Stimulated activated CD4-positive, alpha-beta T cell treated with anti-CD3 and anti-CD28 coated beads, Interleukin-12 subunit alpha, Interleukin-12 subunit beta, amount 100 ng/mL, for 48 hours (primary cell): ENCODE results near the gene SRCAP.
"Not testable (repeated sequence)": the region's sequence is repeated elsewhere in the genome, so short reads cannot be mapped to it uniquely, and the experiment has no call there.

Experiments
- DNase-seq, 3 donors: peaks; one replicate each; pipeline ENCODE4 v3.0.0-alpha.2; 2020; ENCODE audit warnings: low read depth in 2 of 3, low spot score in 1 of 3

Gene SRCAP

DNA sequence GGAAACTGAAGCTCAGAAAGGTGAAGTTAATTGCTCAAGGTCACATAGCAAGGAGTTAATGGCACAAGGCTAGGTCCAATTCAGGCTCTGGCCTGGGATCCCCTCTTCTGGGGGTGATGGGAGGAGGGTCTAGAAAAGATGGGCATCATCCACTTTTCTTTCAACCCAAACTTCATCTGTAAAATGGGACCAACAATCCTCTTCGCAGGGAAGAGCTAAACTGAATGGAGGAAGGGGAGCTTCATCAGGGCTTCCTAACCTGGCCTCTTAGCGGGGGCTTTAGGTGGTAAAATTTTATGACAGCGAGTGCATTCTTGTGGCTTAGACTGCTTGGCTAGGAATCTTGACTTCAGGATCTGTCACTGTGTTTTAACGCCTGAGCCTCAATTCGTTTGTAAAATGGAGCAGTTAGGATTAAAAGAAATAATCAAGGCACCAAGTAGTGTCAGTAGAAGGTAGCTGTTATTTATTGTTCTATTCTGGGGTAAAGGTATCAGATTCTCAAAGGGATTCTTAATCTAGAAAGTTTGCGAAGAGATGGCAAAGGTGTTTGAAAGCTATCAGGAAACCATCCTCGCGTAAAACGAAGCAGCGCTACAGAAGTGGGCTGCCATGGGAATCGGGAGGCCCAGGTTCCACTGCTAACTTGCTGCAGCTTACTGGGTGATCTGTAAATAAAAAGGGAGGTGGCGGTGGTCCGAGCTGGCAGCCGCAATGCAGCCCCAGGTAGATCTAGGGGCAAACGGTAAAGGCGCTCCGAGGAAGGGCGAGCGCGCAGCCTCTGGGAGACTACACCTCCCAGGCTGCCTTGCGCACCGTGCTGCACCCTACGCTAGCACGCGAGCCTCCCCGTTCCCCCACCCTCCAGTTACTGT lies 1.5 kb upstream of the SRCAP start:
- DNase-seq: no peak

DNA sequence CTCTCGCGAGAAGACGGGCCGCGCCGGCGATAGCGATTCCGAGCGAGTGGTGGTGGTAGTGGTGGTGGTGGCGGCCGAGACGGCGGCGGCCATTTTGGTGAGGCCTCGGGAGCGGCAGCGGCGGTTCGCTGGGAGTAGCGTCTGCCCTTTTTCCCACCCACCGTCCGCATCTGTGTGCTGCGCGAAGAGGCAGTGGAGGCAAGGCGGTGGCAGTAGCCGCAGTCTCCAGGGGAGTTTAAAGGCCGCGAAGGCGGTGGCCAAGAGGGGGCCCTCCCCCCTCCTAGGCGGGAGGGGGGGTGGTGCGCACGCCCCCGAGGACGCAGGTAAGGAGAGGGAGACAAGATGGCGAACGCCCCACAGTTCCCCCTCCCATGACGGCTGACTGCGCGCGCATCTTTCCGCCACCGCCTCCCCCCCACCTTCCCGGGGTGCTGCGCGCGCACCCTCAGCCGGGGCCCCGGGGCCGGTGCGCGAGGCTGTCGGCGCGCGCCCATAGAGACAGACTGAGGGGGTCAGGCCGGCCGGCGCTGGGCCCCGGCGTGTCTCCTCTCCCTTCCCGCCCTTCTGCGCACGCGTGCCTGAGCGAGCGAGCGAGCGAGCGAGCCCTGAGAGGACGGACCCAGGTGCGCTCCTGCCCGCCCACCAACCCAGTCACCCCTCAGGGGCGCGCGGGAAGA lies 694 bp upstream of the SRCAP start:
- peak; percentile 98 to 99 (median 98) for DNase-seq

DNA sequence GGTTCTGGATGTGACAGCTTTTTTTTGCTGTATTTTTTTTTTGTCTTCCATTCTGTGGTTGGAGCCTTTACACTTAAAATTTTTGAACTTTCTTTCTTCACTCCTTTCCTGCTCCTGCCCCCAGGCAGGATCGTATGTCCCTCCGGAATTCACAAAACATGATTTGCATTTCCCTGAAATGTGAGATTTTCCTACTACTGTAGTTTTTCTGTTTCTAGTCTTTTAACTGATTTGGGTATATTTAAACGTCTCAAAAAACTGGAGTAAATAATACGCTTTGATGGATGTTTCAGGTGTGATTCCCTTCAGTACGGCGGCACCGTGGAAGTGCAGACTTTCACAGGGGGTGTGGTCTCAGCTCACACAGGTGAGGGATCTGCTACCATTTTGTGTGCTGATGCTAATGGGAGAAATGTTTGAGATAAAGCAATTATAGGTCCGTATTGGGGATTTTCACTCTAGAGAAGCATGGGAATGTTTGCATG lies 686 bp downstream of the SRCAP start:
- no peak for DNase-seq

DNA sequence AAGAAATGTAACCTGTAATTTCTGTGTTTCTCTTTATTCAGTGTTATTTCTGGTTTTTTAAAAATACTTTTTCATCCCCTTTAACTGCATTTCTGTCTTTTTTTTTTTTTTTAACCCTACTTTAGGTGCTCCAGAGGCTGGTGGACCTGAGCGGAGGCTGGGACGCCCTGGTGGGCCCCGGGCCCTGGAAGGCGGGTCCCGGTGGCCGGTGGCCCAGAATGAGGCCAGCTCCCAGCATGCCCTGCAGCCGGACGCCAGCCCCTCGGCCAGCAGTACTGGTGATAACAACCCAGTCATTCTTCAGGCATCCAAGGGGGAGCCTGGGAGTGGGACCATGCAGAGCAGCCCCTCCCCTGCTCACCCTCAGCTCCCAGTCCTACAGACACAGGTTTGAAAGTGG lies 1.5 kb downstream of the SRCAP start:
- DNase-seq: no peak

DNA sequence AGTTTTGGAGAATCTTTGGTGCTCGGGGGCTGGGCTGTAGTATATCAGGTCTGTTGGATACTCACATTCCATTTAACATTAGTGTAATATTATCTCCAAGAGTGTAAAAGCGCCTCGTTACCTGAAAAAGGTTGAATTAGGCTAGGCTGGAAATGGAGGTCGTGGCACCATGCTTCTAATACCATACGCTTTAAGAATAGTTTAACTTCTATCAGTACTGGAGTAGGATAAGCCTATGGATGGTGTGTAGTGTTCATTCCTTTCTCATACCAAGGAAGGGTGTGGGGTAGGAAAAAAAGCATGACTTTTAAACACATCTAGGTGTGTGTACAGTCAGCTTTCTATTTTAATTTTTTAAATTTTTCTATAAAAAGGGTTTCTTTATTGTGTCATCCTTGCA lies 2.0 kb downstream of the SRCAP start:
- DNase-seq: no peak

DNA sequence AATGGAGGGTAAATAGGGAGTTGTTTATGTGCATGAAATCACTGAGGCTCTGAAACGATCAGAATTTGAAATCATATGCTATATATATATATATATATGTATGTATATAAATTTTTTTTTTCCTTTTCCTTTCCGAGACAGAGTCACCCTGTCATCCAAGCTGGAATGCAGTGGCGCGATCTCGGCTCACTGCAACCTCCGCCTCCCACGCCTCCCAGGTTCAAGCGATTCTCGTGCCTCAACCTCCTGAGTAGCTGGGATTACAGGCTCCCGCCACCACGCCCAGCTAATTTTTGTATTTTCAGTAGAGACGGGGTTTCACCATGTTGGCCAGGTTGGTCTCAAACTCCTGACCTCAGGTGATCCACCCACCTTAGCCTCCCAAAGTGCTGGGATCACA lies 4.1 kb downstream of the SRCAP start:
- not testable (repeated sequence) for DNase-seq

DNA sequence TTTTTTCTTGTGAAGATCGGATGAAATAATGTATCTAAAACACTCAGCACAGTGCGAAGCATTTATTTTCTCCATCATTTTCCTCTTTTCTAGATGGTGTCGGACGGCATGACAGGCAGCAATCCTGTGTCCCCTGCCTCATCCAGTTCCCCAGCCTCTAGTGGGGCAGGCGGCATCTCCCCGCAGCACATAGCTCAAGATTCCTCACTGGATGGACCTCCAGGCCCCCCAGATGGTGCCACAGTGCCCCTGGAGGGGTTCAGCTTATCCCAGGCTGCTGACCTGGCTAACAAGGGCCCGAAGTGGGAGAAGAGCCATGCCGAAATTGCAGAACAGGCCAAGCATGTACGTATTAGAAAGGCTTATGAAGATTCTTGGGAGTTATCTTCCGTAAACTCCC lies 5.0 kb downstream of the SRCAP start:
- no peak for DNase-seq

DNA sequence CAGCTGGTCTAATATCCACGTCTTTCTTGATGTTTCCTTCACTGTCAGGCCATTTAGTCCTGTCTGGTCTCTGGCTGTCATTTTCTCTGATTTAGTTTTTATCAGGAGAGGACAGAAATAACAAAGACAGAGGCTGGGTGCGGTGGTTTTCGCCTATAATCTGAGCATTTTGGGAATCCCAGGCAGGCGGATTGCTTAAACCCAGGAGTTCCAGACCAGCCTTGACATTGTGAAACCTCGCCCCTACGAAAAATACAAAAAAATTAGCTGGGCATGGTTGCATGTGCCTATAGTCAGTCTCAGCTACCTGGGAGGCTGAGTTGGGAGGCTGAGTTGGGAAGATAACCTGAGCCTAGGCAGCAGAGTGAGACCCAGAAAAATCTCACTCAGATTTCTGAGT lies 7.1 kb downstream of the SRCAP start:
- DNase-seq: no peak

DNA sequence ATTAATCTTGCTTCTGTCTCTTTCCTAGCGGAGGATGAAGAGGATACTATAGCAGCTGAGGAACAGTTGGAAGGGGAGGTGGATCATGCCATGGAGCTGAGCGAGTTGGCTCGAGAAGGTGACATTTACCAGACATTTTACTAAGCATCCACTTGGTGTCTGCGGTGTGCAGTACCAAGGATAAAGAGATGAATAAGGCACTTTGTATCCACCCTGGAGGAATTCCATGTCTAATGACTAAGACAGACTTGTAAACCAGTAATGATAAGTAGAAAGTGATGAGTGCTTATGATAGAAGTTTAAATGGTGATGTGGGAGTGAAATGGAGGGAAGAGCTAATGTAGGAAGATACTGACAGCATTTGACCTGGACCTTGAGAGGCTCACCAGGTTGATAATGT lies 12.0 kb downstream of the SRCAP start:
- DNase-seq: no peak

DNA sequence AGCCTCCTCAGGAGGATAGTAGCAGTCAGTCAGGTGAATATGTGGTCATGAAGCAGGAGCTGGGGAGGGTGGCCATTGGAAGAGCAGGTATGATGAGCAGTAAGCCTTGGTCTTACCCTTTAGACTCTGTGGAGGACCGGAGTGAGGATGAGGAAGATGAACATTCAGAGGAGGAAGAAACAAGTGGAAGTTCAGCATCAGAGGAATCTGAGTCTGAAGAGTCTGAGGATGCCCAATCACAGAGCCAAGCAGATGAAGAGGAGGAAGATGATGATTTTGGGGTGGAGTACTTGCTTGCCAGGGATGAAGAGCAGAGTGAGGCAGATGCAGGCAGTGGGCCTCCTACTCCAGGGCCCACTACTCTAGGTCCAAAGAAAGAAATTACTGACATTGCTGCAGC lies 12.7 kb downstream of the SRCAP start:
- no peak for DNase-seq

DNA sequence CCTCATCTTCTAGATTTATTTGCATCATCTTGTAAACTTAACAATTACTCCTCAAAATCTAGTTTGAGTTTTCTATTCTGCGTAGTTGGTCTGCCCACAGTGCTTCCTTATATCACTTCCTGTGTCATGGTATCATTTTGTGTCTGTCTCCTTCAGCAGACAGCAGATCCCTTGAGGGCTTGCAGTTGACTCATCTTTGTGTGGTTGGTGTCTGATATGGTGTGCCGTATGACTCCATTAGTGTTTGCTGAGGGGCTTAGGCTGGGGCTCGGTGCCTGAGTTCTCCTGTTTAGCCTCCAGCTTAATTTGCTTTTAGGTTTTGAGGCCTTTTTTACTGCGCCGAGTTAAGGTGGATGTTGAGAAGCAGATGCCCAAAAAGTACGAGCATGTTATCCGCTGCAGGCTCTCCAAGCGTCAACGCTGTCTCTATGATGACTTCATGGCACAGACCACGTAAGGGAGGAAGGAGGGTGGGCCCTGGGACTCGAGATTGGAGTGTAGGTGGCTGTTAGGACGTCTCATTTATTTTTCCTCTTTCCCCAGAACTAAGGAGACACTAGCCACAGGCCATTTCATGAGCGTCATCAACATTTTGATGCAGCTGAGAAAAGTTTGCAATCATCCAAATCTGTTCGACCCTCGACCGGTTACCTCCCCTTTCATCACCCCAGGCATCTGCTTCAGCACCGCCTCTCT lies 16.9 kb downstream of the SRCAP start:
- DNase-seq: peak in 2 of 3 donors; percentile 17 to 37

DNA sequence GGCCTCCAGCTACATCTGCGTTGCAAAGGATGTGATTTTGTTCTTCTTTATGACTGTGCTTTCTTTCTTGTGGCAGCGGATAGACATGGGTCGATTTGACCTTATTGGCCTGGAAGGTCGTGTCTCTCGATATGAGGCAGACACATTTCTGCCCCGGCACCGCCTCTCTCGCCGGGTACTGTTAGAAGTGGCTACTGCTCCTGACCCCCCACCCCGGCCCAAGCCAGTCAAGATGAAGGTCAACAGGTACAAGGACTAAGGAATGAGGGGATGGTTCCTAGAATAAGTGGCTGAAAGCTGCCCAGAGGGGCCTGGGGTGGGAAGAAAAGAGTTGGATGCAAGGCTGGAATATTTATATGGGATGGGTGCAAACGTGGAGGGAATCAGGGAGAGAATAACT lies 21.1 kb downstream of the SRCAP start:
- no peak for DNase-seq

DNA sequence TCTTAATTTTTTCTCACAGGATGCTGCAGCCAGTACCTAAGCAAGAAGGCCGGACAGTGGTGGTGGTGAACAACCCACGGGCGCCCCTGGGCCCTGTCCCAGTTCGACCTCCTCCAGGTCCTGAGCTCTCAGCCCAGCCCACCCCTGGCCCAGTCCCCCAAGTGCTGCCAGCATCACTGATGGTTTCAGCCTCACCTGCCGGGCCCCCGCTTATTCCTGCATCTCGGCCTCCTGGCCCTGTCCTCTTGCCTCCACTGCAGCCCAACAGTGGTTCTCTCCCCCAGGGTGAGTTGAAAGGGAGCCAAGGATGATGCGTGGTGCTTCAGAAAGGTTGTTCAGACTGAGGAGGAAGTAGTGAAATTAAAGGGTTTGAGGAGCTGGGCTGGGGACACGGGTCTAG lies 21.7 kb downstream of the SRCAP start:
- no peak for DNase-seq

DNA sequence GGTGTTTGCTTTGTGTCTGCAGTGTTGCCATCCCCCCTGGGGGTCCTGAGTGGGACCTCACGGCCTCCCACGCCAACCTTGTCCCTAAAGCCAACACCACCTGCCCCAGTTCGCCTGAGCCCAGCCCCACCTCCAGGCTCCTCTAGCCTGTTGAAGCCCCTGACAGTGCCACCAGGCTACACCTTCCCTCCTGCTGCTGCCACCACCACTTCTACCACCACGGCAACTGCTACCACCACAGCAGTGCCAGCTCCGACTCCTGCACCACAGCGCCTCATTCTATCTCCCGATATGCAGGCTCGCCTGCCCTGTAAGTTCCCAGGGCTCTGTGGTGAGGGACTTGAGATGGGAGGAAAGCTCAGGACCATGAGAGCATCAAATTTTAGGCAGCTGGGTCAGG lies 22.2 kb downstream of the SRCAP start:
- DNase-seq: no peak

DNA sequence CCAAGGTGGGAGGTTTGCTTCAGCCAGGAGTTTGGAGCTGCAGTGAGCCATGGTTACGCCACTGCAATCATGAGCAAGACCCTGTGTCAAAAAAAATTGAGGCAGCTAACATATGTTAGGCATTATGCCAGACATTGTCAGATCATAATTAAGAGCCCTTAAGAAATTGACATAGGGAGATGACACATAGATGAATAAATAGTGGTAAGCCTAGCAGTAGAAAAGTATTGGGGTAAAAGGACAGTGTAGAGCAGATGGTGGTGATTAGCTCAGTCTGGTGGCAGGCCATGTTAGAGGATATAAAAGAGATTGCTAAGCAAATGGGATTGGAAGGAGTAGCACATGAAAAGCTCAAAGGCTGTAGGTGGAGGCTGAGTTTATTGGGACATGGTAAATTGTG lies 22.6 kb downstream of the SRCAP start:
- DNase-seq: no peak

DNA sequence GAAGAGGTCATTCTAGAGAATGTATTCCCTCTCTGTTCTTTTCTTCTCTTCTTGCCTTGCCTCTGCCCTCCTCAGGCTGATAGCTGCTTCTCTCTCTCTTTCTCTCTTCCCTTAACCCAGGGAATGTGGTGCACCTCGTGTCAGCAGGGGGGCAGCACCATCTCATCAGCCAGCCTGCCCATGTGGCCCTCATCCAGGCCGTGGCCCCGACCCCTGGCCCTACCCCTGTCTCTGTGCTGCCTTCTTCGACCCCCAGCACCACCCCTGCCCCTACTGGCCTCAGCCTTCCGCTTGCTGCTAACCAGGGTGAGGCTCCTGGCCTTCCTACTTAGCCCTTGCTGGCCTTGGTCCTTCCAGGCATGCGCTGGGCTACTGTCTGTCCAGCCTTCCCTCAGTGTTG lies 23.5 kb downstream of the SRCAP start:
- DNase-seq: no peak

DNA sequence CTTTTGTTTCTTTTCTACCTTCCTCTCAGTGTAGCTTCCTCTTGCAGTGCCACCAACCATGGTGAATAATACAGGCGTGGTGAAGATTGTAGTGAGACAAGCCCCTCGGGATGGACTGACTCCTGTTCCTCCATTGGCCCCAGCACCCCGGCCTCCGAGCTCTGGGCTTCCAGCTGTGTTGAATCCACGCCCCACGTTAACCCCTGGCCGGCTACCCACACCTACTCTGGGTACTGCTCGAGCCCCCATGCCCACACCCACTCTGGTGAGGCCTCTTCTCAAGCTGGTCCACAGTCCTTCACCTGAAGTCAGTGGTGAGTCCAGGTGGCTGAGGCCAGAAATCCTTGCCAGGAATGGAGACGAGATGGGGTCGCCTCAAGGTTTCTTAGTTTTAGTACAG lies 23.9 kb downstream of the SRCAP start:
- DNase-seq: no peak

DNA sequence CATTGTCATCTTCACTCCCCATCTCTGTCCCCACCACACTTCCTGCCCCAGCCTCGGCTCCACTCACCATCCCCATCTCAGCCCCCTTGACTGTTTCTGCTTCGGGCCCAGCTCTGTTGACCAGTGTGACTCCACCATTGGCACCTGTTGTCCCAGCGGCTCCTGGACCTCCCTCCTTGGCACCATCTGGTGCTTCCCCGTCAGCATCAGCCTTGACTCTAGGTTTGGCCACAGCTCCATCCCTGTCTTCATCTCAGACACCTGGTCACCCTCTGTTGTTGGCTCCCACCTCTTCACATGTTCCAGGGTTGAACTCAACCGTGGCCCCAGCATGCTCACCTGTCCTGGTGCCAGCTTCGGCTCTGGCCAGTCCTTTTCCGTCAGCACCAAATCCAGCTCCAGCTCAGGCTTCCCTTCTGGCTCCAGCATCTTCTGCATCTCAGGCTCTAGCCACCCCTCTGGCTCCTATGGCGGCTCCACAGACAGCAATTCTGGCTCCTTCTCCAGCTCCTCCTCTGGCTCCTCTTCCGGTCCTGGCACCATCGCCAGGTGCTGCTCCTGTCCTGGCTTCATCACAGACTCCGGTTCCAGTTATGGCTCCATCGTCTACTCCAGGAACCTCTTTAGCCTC lies 24.9 kb downstream of the SRCAP start:
- DNase-seq: no peak

DNA sequence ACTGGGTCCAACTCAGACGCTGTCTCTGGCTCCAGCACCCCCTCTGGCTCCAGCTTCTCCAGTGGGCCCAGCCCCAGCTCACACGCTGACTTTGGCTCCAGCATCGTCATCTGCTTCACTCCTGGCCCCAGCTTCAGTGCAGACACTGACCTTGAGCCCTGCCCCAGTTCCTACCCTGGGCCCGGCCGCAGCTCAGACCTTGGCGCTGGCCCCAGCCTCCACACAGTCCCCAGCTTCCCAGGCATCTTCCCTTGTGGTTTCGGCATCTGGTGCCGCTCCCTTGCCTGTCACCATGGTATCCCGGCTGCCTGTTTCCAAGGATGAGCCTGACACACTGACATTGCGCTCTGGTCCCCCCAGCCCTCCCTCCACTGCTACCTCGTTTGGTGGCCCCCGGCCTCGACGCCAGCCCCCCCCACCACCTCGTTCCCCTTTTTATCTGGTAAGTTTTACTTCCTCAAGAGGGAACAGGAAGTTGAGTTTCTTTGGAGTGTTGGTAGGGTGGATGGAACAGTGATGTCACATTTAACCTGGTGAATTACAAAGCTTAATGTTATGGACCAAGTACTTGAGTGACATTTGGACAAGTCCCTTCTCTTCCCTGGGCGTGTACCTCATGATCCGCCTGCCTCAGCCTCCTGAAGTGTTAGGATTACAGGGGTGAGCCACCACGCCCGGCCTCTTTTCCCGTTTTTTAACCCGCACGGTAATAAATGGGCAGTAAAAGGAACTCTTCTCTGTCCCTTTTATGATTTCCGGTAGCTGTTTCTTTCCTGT lies 25.9 kb downstream of the SRCAP start:
- no peak for DNase-seq

DNA sequence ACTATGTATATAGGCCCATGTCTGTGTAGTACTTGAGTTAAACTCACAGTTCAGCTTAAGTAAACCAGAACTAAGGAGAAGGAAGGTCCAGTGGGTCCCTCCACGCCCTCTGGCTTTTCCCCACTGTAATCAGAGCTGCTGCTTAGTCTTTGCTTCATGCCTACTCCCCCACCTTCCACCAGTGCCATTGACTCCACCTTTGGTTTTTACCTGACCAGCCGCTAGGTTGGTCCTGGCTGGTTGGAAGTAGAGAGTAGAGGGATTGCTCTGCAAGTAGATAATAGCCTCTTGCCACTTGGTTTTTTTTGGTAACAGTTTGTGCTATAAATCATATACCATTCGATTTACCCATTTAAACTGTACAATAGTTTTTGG lies 26.4 kb downstream of the SRCAP start:
- no peak for DNase-seq

DNA sequence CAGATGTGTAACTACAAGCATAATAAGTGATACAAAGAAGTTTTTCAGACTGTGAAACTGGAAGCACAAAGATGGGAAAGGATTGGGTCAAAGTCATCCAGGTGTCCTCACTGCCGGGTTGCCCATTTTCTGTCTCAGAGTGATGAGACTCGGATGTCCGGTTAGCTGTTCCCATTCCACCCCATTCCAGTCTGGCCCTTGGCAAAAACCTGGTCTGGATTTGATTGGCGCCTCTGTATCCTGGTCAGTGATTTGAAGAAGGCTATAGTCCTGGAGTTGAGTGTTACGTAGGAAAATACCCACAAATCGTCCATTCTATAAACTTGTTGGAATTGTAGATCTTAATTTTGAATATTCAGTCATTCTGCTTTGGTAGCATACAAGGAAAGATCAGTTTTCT lies 29.4 kb downstream of the SRCAP start:
- DNase-seq: no peak
